Measurements from ENCODE around the gene TLCD3B. TPM values are rescaled to one million over a fixed set of nuclear protein-coding genes. Genes with fewer than 3 reads are reported as not detected.

TLCD3B gene
- total RNA-seq, 1 experiment from 2014 or later = 20.9 TPM

DNA sequence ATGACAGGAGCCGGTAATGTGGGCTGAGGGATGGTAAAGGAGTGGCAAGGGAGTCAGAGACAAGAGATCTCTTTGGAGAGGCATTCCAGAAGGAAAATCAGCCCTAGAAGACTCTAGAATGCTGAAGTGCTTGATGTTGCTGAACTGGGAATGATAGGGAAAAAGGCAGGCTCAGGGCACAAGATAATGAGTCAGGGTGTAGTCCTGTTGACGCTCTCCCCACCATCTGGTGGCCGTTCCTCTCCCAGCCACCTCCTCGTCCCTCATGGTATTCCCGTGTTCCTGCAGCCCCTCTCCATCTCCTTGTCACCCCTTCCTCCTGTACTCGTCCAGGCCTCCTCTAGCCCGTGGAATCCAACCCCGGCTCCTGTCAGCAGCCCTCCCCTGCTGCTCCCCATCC lies 23.4 kb upstream of the TLCD3B start:
- H3K4ac ChIP-seq (ENCODE audit: low read depth, low read length) = no peak overlapping the region
- H3K27me3 ChIP-seq (ENCODE audit: insufficient read depth, low read length) = no peaks in the 10 kb centered on the region
- WGBS (ENCODE audit: extremely low coverage, insufficient read length, low lambda C conversion rate) = no CpG with 5 or more reads among the region's 8 CpGs

More for the DNA sequence above, 23.4 kb upstream of the TLCD3B start:
- no peaks in the 10 kb centered on the region for H3K79me1 ChIP-seq (ENCODE audit: insufficient read depth, low read depth, low read length, poor library complexity, severe bottlenecking)
- H4K5ac ChIP-seq (ENCODE audit: insufficient read length, low read depth, low read length) = no peak overlapping the region
- no peaks in the 10 kb centered on the region for H3K36me3 Mint-ChIP-seq (ENCODE audit: insufficient read depth in 1 of 3, low read depth in 3 of 3)
- DNase-seq = no peak
- no peak overlapping the region for H2BK120ac ChIP-seq (ENCODE audit: low read depth, low read length, poor library complexity, severe bottlenecking)
- peaks cover 14% of the 10 kb centered on the region for H3K27me3 Mint-ChIP-seq (ENCODE audit: low read depth)
- H3K56ac ChIP-seq (ENCODE audit: insufficient read length, low read depth, low read length) = no peak overlapping the region
- no peak overlapping the region for H3K18ac ChIP-seq (ENCODE audit: insufficient read length, low read depth, low read length)
- H3K9me3 Mint-ChIP-seq = no peaks in the 10 kb centered on the region
- no peaks in the 10 kb centered on the region for H3K79me2 ChIP-seq (ENCODE audit: insufficient read depth, low read length)
- no peak overlapping the region for H4K8ac ChIP-seq (replicated peaks; ENCODE audit: insufficient read length, low read depth, low read length)
- no peaks in the 10 kb centered on the region for H3K9me3 ChIP-seq (ENCODE audit: control insufficient read depth, low read depth, low read length)
- H3K27ac ChIP-seq (ENCODE audit: insufficient read length, low read depth, low read length) = no peak overlapping the region
- no peak overlapping the region for H2BK12ac ChIP-seq (ENCODE audit: insufficient read length, low read depth, low read length)
- no peak overlapping the region for H4K91ac ChIP-seq (ENCODE audit: insufficient read length, low read depth, low read length)
- H3K23ac ChIP-seq (ENCODE audit: insufficient read length, low read depth, low read length) = no peak overlapping the region
- no peak overlapping the region for H2BK15ac ChIP-seq (ENCODE audit: low read depth, low read length)
- no peak overlapping the region for H2AK5ac ChIP-seq (ENCODE audit: insufficient read length, low read length)
- peaks cover 9% of the 10 kb centered on the region for H3K23me2 ChIP-seq (ENCODE audit: insufficient read length, low read depth, low read length, poor library complexity, severe bottlenecking)
- peak overlapping the region; percentile 42 to 69 for H3K4me3 Mint-ChIP-seq
- no peak overlapping the region for H2BK5ac ChIP-seq (ENCODE audit: insufficient read length, low read length)
- H3K4me1 ChIP-seq (ENCODE audit: insufficient read depth, low read length) = no peaks in the 10 kb centered on the region
- H4K20me1 ChIP-seq (ENCODE audit: control insufficient read depth, insufficient read depth, insufficient read length) = no peaks in the 10 kb centered on the region
- H3K4me1 Mint-ChIP-seq = peaks cover 13 to 16% of the 10 kb centered on the region in 2 experiments
- TF ChIP-seq, protein P1, sequence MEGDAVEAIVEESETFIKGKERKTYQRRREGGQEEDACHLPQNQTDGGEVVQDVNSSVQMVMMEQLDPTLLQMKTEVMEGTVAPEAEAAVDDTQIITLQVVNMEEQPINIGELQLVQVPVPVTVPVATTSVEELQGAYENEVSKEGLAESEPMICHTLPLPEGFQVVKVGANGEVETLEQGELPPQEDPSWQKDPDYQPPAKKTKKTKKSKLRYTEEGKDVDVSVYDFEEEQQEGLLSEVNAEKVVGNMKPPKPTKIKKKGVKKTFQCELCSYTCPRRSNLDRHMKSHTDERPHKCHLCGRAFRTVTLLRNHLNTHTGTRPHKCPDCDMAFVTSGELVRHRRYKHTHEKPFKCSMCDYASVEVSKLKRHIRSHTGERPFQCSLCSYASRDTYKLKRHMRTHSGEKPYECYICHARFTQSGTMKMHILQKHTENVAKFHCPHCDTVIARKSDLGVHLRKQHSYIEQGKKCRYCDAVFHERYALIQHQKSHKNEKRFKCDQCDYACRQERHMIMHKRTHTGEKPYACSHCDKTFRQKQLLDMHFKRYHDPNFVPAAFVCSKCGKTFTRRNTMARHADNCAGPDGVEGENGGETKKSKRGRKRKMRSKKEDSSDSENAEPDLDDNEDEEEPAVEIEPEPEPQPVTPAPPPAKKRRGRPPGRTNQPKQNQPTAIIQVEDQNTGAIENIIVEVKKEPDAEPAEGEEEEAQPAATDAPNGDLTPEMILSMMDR (conservative IDR thresholded peaks at IDR 0.05) = no peak
- no peak overlapping the region for H2AFZ ChIP-seq (ENCODE audit: low read length)
- H3K14ac ChIP-seq (ENCODE audit: insufficient read depth, low read length) = no peak overlapping the region
- H3T11ph ChIP-seq (ENCODE audit: low read length) = no peak overlapping the region
- H2BK20ac ChIP-seq (ENCODE audit: low read depth, low read length, poor library complexity, severe bottlenecking) = no peak overlapping the region
- no peak overlapping the region for H3K27ac Mint-ChIP-seq
- H3K9ac ChIP-seq (ENCODE audit: extremely low read depth, insufficient read length, low read length) = no peak overlapping the region
- H3K4me2 ChIP-seq (ENCODE audit: insufficient read depth, insufficient read length, low read length) = no peak overlapping the region

Data from H9 (cell line).